GM10266 (cell line): ENCODE data around the gene NKAIN2.

Experiments
- DNase-seq: peaks from one replicate; pipeline ENCODE4 v3.0.0; 2012; ENCODE audit errors: extremely low spot score
- TF ChIP-seq, protein P1 (sequence below): IDR thresholded peaks from 2 replicates; pipeline ENCODE4 v1.5.1; 2012; ENCODE audit warnings: mild to moderate bottlenecking, low read depth; ENCODE audit not compliant: control insufficient read depth, insufficient read depth; ENCODE audit errors: missing control alignments

The NKAIN2 gene

GRCh38 chr6:124655866-124656265, 852.2 kb downstream of the NKAIN2 start:
- TF ChIP-seq, protein P1, sequence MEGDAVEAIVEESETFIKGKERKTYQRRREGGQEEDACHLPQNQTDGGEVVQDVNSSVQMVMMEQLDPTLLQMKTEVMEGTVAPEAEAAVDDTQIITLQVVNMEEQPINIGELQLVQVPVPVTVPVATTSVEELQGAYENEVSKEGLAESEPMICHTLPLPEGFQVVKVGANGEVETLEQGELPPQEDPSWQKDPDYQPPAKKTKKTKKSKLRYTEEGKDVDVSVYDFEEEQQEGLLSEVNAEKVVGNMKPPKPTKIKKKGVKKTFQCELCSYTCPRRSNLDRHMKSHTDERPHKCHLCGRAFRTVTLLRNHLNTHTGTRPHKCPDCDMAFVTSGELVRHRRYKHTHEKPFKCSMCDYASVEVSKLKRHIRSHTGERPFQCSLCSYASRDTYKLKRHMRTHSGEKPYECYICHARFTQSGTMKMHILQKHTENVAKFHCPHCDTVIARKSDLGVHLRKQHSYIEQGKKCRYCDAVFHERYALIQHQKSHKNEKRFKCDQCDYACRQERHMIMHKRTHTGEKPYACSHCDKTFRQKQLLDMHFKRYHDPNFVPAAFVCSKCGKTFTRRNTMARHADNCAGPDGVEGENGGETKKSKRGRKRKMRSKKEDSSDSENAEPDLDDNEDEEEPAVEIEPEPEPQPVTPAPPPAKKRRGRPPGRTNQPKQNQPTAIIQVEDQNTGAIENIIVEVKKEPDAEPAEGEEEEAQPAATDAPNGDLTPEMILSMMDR, result no peak
- no peak for DNase-seq

- no peak for DNase-seq
- TF ChIP-seq, protein P1, result no peak
Measured at GRCh38 chr6:124658053-124658452, 854.4 kb downstream of the NKAIN2 start.

- TF ChIP-seq, protein P1, result no peak
- no peak for DNase-seq
Measured at GRCh38 chr6:124659427-124659826, 855.8 kb downstream of the NKAIN2 start.

- TF ChIP-seq, protein P1, result no peak
- DNase-seq, result no peak
Measured at GRCh38 chr6:124660185-124660584, 856.5 kb downstream of the NKAIN2 start.

DNA sequence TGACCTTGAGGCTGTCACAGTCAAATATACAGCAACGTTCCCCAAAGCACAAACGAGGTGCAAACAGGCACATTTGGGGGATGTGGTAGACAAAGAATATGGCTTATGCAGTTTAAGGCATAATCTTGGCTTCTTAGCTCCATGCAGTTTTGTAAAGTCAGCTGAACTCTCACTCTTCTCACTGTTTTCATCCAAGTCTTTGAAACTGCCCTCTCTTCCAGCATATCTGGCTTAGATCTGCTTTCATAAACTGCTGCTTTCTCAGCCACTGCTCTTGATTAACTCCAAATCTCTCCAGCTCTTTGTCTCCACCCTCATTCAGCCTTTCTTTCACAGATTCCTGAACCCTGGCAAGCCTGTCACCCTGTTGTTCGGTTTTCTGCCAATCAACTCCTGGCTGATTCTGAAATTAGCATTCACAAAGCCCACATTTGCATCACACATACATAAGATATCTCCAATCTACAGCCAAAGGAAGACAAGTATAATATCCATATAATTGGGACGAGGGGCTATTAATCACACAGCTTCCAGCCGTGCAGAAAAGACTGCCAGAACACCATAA, 857.5 kb downstream of the NKAIN2 start:
- no peak for DNase-seq
- TF ChIP-seq, protein P1, result no peak

DNA sequence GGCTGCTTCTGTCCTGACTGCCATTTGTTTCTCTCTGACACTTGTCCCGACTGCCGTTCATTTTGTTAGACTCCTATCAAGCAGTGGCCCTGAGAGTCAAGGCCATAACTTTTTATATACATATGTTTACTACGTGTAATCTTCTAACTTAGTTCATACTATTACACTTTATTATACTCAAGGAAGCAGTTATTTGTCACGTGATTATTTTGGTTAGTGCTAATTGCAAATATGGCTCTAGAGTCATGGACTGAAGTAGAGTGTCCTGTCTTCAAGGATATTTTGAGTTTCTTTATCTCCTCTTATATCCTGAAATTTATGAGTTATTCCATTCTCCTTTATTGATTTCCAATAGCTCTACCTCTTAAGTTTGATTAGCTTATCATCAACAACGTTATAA, 864.4 kb downstream of the NKAIN2 start:
- TF ChIP-seq, protein P1, result no peak
- no peak for DNase-seq

DNA sequence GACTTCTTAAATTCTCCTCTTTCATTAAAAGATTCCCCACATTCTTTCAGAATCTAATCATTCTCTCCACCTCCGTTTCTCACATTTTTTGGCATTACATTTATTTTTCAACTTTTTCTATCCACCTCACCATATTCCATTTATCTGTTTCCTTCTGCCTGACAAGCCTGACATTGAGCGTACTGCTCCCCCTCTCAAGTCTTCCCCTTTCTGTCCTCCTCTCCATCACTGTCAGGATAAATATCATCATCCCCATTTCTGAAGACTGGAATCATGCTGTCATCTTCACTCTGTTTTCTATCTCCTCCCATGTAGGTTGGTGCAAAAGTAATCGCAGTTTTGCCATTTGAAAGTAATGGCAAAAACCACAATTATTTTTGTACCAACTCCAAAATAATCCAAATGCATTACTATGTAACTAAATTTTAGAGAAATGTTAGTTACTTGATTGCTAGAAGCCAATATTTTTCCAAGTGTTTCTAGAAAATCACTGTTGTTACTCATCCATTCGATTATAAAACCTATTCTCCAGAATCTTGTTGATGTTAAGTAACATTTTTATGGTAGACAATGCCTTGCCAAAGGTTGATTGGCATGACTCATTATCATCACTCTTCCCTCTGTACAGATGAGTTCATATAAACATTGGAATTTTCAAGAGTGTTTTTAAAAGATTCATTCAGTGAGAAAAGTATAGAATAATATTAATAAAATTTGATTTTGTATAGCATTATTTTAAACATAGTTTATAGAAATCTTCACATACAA, 866.2 kb downstream of the NKAIN2 start:
- TF ChIP-seq, protein P1, result no peak
- no peak for DNase-seq
